Neural progenitor cell (in vitro differentiated cells): Measurements from ENCODE around the gene ARMC3. TPM values are rescaled to one million over a fixed set of nuclear protein-coding genes. Genes with fewer than 3 reads are reported as not detected.

Source experiments
- DNase-seq: peaks from one replicate; pipeline ENCODE4 v3.0.0-alpha.2; 2016; ENCODE audit warnings: low spot score
- H2AFZ ChIP-seq: fragments of 200-600 bp; sonication (generic); replicated peaks from 2 replicates; pipeline ENCODE4 v1.6.1; 2016; ENCODE audit warnings: antibody characterized with exemption
- H3F3A ChIP-seq: fragments of 200-600 bp; sonication (generic); 2 replicates; pipeline ENCODE4 v1.6.1; 2016; ENCODE audit warnings: antibody characterized with exemption, low read depth
- H3K27ac ChIP-seq: fragments of 200-600 bp; sonication (generic); 2 replicates; pipeline ENCODE4 v1.5.1; 2016; ENCODE audit warnings: mild to moderate bottlenecking
- H3K27me3 ChIP-seq: fragments of 200-600 bp; sonication (generic); 2 replicates; pipeline ENCODE4 v1.6.1; 2016; ENCODE audit warnings: mild to moderate bottlenecking, moderate library complexity
- H3K36me3 ChIP-seq: fragments of 200-600 bp; sonication (generic); 2 replicates; pipeline ENCODE4 v1.5.1; 2016
- H3K4me1 ChIP-seq: fragments of 200-600 bp; sonication (generic); 2 replicates; pipeline ENCODE4 v1.6.1; 2016; ENCODE audit warnings: mixed run types
- H3K4me2 ChIP-seq: fragments of 200-600 bp; sonication (generic); 2 replicates; pipeline ENCODE4 v1.6.1; 2016
- H3K4me3 ChIP-seq: fragments of 200-600 bp; sonication (generic); 2 replicates; pipeline ENCODE4 v1.5.1; 2016
- H3K79me2 ChIP-seq: fragments of 200-600 bp; sonication (generic); 2 replicates; pipeline ENCODE4 v1.6.1; 2016; ENCODE audit warnings: low read depth
- H3K9ac ChIP-seq: fragments of 200-600 bp; sonication (generic); 2 replicates; pipeline ENCODE4 v1.6.1; 2016
- H3K9me3 ChIP-seq: fragments of 200-600 bp; sonication (generic); 2 replicates; pipeline ENCODE4 v1.5.1; 2016; ENCODE audit warnings: low read depth
- H4K20me1 ChIP-seq: fragments of 200-600 bp; sonication (generic); 2 replicates; pipeline ENCODE4 v1.6.1; 2016; ENCODE audit warnings: low read depth
- H3K27ac Mint-ChIP-seq: 3 replicates; pipeline ENCODE4 v1.8.0; 2021; ENCODE audit warnings: mixed read lengths
- H3K27me3 Mint-ChIP-seq: 2 replicates; pipeline ENCODE4 v1.8.0; 2022; ENCODE audit warnings: low read depth, mild to moderate bottlenecking, inconsistent platforms, moderate library complexity, mixed read lengths; ENCODE audit not compliant: insufficient read depth
- H3K36me3 Mint-ChIP-seq: 3 replicates; pipeline ENCODE4 v1.8.0; 2021; ENCODE audit warnings: mixed read lengths
- H3K4me1 Mint-ChIP-seq: 3 replicates; pipeline ENCODE4 v1.8.0; 2021; ENCODE audit warnings: mixed read lengths
- H3K4me3 Mint-ChIP-seq: 3 replicates; pipeline ENCODE4 v1.8.0; 2021; ENCODE audit warnings: mild to moderate bottlenecking, moderate library complexity, mixed read lengths
- H3K9me3 Mint-ChIP-seq: 3 replicates; pipeline ENCODE4 v1.8.0; 2020; ENCODE audit warnings: mixed read lengths
- CTCF ChIP-seq: fragments of 200-600 bp; sonication (generic); IDR thresholded peaks from 2 replicates; pipeline ENCODE4 v1.5.1; 2017; ENCODE audit warnings: antibody characterized with exemption, mild to moderate bottlenecking
- EZH2 ChIP-seq: fragments of 200-600 bp; sonication (generic); IDR thresholded peaks from 2 replicates; pipeline ENCODE4 v1.6.1; 2017; ENCODE audit warnings: antibody characterized with exemption, mild to moderate bottlenecking, moderate library complexity
- EZH2phosphoT487 ChIP-seq: fragments of 200-600 bp; sonication (generic); IDR thresholded peaks from 2 replicates; pipeline ENCODE4 v1.6.1; 2017; ENCODE audit warnings: antibody characterized with exemption
- total RNA-seq: library from RNA; depleted of rRNA; stranded (reverse); fragments of >200 nt; gene quantifications from 2 replicates; pipeline ENCODE4 v1.2.3, GENCODE V29; 2015; ENCODE audit warnings: low replicate concordance

ARMC3 gene
- total RNA-seq, 1 donor from 2014 or later = 14.6 TPM

- H3K27ac ChIP-seq = no peak overlapping the region
- peaks cover 7% of the 10 kb centered on the region for H3K4me1 Mint-ChIP-seq
- H3K4me2 ChIP-seq = no peak overlapping the region
- no peak overlapping the region for H3K4me3 Mint-ChIP-seq
- no peaks in the 10 kb centered on the region for H3F3A ChIP-seq
- TF ChIP-seq EZH2 (no peak), CTCF (peak; percentile 6), EZH2phosphoT487 (no peak)
- no peaks in the 10 kb centered on the region for H3K79me2 ChIP-seq
- H3K9me3 ChIP-seq = no peaks in the 10 kb centered on the region
- H3K27ac Mint-ChIP-seq = no peak overlapping the region
- no peaks in the 10 kb centered on the region for H3K36me3 Mint-ChIP-seq
- H3K36me3 ChIP-seq = no peaks in the 10 kb centered on the region
- no peaks in the 10 kb centered on the region for H3K27me3 ChIP-seq
- H3K9ac ChIP-seq = no peak overlapping the region
- DNase-seq = peak; percentile 16
- peaks cover 2% of the 10 kb centered on the region for H3K27me3 Mint-ChIP-seq
- no peak overlapping the region for H3K4me3 ChIP-seq
- peaks cover 11% of the 10 kb centered on the region for H3K4me1 ChIP-seq
- no peaks in the 10 kb centered on the region for H4K20me1 ChIP-seq
- no peak overlapping the region for H2AFZ ChIP-seq
- H3K9me3 Mint-ChIP-seq = no peaks in the 10 kb centered on the region
Observed at GRCh38 chr10:22999942-23000341, 72.1 kb downstream of the ARMC3 start.

- peak; percentile 51 for DNase-seq
- Mint-ChIP-seq H3K27ac (no peak overlapping the region), H3K27me3 (peaks cover 5% of the 10 kb centered on the region), H3K4me1 (peaks cover 10% of the 10 kb centered on the region), H3K4me3 (no peak overlapping the region), H3K9me3 (no peaks in the 10 kb centered on the region), H3K36me3 (peaks cover 5% of the 10 kb centered on the region)
- H3K9ac ChIP-seq = no peak overlapping the region
- peak overlapping the region; percentile 64 for H2AFZ ChIP-seq
- H3K9me3 ChIP-seq = no peaks in the 10 kb centered on the region
- H3K4me2 ChIP-seq = no peak overlapping the region
- H3K27ac ChIP-seq = no peak overlapping the region
- H3K4me1 ChIP-seq = peaks cover 11% of the 10 kb centered on the region
- H3K79me2 ChIP-seq = no peaks in the 10 kb centered on the region
- TF ChIP-seq CTCF = no peak
- TF ChIP-seq EZH2 = no peak
- no peak for TF ChIP-seq EZH2phosphoT487
- no peaks in the 10 kb centered on the region for H4K20me1 ChIP-seq
- no peaks in the 10 kb centered on the region for H3K36me3 ChIP-seq
- H3K27me3 ChIP-seq = no peaks in the 10 kb centered on the region
- H3F3A ChIP-seq = no peaks in the 10 kb centered on the region
- no peak overlapping the region for H3K4me3 ChIP-seq
Observed at GRCh38 chr10:23001901-23002516, 74.2 kb downstream of the ARMC3 start.

DNA sequence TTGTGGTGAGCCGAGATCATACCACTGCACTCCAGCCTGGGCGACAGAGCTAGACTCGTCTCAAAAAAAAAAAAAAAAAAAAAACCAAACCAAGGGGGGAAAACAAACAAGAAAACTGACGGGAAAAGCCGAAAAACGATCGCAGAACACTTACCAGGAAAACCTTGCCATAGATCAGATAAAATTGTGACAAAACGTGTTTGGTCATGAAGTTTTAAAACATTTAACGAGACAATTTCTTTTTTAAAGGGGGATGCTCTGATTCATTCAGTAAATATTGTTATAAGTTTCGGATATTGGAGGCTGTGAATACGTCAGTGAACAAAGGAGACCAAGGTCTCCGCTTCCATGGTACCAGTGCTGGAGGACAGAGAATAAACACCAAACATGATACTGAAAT lies 77.3 kb downstream of the ARMC3 start:
- Mint-ChIP-seq H3K27ac (no peak overlapping the region), H3K27me3 (peaks cover 4% of the 10 kb centered on the region)
- H3K4me2 ChIP-seq = no peak overlapping the region

GRCh38 chr10:23013581-23014335 lies 85.9 kb downstream of the ARMC3 start:
- Histone ChIP-seq H3K36me3 (no peaks in the 10 kb centered on the region), H3K4me3 (no peak overlapping the region), H3K27me3 (no peaks in the 10 kb centered on the region), H3K79me2 (no peaks in the 10 kb centered on the region), H2AFZ (no peak overlapping the region), H4K20me1 (no peaks in the 10 kb centered on the region), H3K4me2 (no peak overlapping the region), H3K4me1 (no peaks in the 10 kb centered on the region), H3F3A (no peaks in the 10 kb centered on the region), H3K9me3 (no peaks in the 10 kb centered on the region), H3K27ac (no peak overlapping the region), H3K9ac (no peak overlapping the region)
- Mint-ChIP-seq H3K36me3 (no peaks in the 10 kb centered on the region), H3K4me1 (peaks cover 6% of the 10 kb centered on the region), H3K27me3 (no peaks in the 10 kb centered on the region), H3K9me3 (no peaks in the 10 kb centered on the region), H3K4me3 (no peak overlapping the region), H3K27ac (no peak overlapping the region)
- no peak for DNase-seq
- no peak for TF ChIP-seq EZH2phosphoT487
- no peak for TF ChIP-seq EZH2
- TF ChIP-seq CTCF = no peak

More for the DNA sequence above, 77.3 kb downstream of the ARMC3 start:
- Histone ChIP-seq H3K9me3 (no peaks in the 10 kb centered on the region), H3K36me3 (no peaks in the 10 kb centered on the region), H3F3A (no peaks in the 10 kb centered on the region), H3K27ac (no peak overlapping the region), H2AFZ (no peak overlapping the region), H3K9ac (no peak overlapping the region), H3K79me2 (no peaks in the 10 kb centered on the region), H3K4me3 (no peak overlapping the region), H4K20me1 (no peaks in the 10 kb centered on the region), H3K4me1 (peaks cover 11% of the 10 kb centered on the region), H3K27me3 (no peaks in the 10 kb centered on the region)
- TF ChIP-seq EZH2 = no peak
- Mint-ChIP-seq H3K9me3 (no peaks in the 10 kb centered on the region), H3K4me3 (no peak overlapping the region), H3K4me1 (peaks cover 10% of the 10 kb centered on the region), H3K36me3 (peaks cover 5% of the 10 kb centered on the region)
- DNase-seq = no peak
